Activated CD4-positive, alpha-beta memory T cell treated with anti-CD3 and anti-CD28 coated beads, Interleukin-2, amount 10 ng/mL, durations not matched to agents 7 days and 5 days (primary cell): ENCODE results near the gene PLXND1. TPM values are rescaled to one million over a fixed set of nuclear protein-coding genes. Genes with fewer than 3 reads are reported as not detected.

ENCODE experiments used
- CTCF ChIA-PET: fragments of 350-600 bp; sonication (Branson Sonifier 250); formaldehyde crosslinking; loops from one replicate; lab custom pipeline; 2021; ENCODE audit warnings: antibody characterized with exemption, inconsistent platforms; lab: Charles Lee
- POLR2A ChIA-PET: fragments of 350-600 bp; sonication (Branson Sonifier 250); formaldehyde crosslinking; loops from one replicate; lab custom pipeline; 2021; ENCODE audit warnings: antibody characterized with exemption; lab: Charles Lee
- DNase-seq: peaks from one replicate; pipeline ENCODE4 v3.0.0-alpha.2; 2020
- H3K27ac Mint-ChIP-seq: one replicate; pipeline ENCODE4 v1.8.0; 2021; ENCODE audit warnings: mild to moderate bottlenecking, mixed read lengths
- H3K27me3 Mint-ChIP-seq: one replicate; pipeline ENCODE4 v1.8.0; 2021; ENCODE audit warnings: mixed read lengths
- H3K36me3 Mint-ChIP-seq: one replicate; pipeline ENCODE4 v1.8.0; 2021; ENCODE audit warnings: low read depth, mixed read lengths
- H3K4me1 Mint-ChIP-seq: one replicate; pipeline ENCODE4 v1.8.0; 2021; ENCODE audit warnings: mixed read lengths
- H3K4me3 Mint-ChIP-seq: one replicate; pipeline ENCODE4 v1.8.0; 2021; ENCODE audit warnings: mild to moderate bottlenecking, mixed read lengths
- H3K9me3 Mint-ChIP-seq: one replicate; pipeline ENCODE4 v1.8.0; 2021; ENCODE audit warnings: mixed read lengths
- total RNA-seq, 2 experiments: library from RNA; stranded (reverse); gene quantifications; one replicate each; pipeline ENCODE4 v1.2.3, GENCODE V29; 2021

The PLXND1 gene
- total RNA-seq, 2 experiments from 2014 or later: 13.4 to 18.0 TPM

GRCh38 chr3:129577925-129578786 is 28.3 kb downstream of the PLXND1 start:
- POLR2A ChIA-PET: interaction anchor here (1.1 to 2.8 kb wide), 6 partner anchors 9 to 138 kb away, joined by 3 to 30 read pairs (median 4); partner anchors contain the start of genes IFT122 and MBD4
- DNase-seq: no peak
- peaks cover 38% of the 10 kb centered on the region for H3K4me1 Mint-ChIP-seq
- CTCF ChIA-PET: interaction anchor here (1.2 to 2.1 kb wide), 2 partner anchors 15 to 88 kb away, joined by 3 to 8 read pairs; no protein-coding TSS in a partner anchor
- no peaks in the 10 kb centered on the region for H3K9me3 Mint-ChIP-seq
- peak overlapping the region; percentile 94 for H3K27ac Mint-ChIP-seq
- H3K27me3 Mint-ChIP-seq: no peaks in the 10 kb centered on the region
- H3K4me3 Mint-ChIP-seq: no peak overlapping the region
- no peaks in the 10 kb centered on the region for H3K36me3 Mint-ChIP-seq

DNA sequence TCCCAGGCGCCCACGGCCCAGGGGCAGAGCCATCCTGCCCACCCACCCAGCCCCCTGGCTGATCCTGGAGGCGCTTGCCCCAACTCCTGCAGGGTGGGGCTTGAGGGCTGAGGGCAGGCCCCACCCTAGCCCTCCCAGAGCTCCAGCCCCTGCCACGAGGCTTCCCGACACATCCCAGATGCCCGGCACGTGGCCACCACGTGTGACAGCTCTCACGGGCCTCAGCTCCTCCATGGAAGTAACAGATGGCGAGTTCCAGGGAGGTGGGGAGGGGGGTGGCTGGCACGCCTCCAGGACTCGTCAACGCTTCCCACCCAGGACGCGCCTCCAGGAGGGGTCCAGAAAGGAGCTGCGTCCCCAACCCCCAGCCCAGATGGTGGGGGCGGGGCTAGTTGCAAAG is 29.1 kb downstream of the PLXND1 start:
- peak overlapping the region; percentile 94 for H3K27ac Mint-ChIP-seq
- peaks cover 40% of the 10 kb centered on the region for H3K4me1 Mint-ChIP-seq
- H3K9me3 Mint-ChIP-seq: no peaks in the 10 kb centered on the region
- H3K4me3 Mint-ChIP-seq: no peak overlapping the region
- H3K27me3 Mint-ChIP-seq: no peaks in the 10 kb centered on the region
- DNase-seq: no peak
- ChIA-PET CTCF (interaction anchor here (1.1 to 2.1 kb wide), 5 partner anchors 16 to 261 kb away, joined by 3 to 8 read pairs (median 4); a partner anchor contains a TSS), POLR2A (interaction anchor here (1.1 to 2.8 kb wide), 10 partner anchors 9 to 138 kb away, joined by 3 to 30 read pairs (median 5); partner anchors contain the start of genes IFT122, MBD4 and PLXND1)
- H3K36me3 Mint-ChIP-seq: no peaks in the 10 kb centered on the region

DNA sequence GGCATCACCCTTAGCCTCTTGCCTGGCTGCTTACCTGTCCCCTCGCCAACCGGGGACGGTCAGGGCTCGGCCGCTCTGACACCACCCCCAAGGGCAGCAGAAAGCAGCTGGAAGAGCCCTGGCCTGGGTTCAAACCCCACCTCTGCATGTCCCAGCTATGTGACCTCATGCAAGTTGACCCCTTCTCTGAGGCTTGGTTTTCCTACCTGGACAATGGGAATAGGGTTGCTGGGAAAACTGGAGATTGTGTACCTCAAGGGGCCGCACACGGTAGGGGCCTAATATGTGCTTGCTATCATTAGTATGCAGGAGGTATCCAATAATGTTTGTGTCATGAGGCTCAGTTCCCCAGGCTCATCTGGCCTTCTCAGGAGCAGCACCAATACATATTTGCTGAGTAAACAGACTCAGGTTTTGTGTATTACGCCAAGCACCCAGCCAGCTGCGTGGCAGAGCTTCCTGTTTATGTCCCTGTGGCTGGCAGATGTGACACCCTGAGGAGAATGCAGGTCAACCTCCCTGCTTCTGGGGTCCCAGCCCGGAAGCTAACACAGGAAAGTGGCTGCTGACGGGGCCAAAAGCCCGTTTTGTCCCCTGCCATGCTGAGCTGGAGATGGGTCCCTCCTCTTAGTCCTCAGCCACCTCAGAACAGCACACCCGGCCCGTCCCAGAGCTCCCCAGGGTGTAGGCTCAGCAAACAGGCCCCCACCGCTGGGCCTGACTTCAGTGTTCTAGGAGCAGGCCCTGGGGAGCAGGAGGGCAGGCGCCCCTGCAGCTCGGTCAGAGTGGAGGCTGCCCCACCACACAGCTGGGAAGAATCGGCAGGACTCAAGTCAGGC is 29.7 kb downstream of the PLXND1 start:
- DNase-seq: peak; percentile 83
- Mint-ChIP-seq H3K27me3 (no peaks in the 10 kb centered on the region), H3K36me3 (no peaks in the 10 kb centered on the region), H3K4me1 (peaks cover 40% of the 10 kb centered on the region), H3K27ac (peak overlapping the region; percentile 94), H3K9me3 (no peaks in the 10 kb centered on the region), H3K4me3 (no peak overlapping the region)
- ChIA-PET CTCF (interaction anchor here (1.0 to 2.1 kb wide), 5 partner anchors 9 to 261 kb away, joined by 3 to 8 read pairs (median 4); a partner anchor contains a TSS), POLR2A (interaction anchor here (0.8 to 2.8 kb wide), 15 partner anchors 9 to 137 kb away, joined by 3 to 30 read pairs (median 4); partner anchors contain the start of genes IFT122, MBD4 and PLXND1)

DNA sequence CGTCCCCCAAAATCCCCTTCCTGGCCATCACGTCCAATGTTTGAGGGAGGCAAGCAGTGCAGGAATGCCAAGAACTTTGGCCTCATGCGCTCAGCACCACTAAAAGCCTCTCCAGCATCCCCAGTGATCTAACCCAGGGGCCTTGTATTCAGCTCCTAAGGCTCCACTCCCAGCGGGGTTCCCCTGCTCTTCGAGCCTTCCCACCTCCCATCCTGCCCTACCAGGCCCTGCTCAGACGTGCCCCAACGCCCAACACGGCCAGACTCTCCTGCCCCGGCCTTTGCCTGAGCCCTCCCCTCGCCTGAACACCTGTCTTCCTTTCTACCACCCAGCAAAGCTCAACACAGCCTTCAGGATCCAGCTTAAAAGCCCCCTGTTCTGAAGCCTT is 30.5 kb downstream of the PLXND1 start:
- DNase-seq: no peak
- Mint-ChIP-seq H3K9me3 (no peaks in the 10 kb centered on the region), H3K27me3 (no peaks in the 10 kb centered on the region), H3K27ac (peak overlapping the region; percentile 94), H3K36me3 (no peaks in the 10 kb centered on the region), H3K4me1 (peaks cover 40% of the 10 kb centered on the region), H3K4me3 (no peak overlapping the region)
- POLR2A ChIA-PET: interaction anchor here (1.0 to 2.8 kb wide), 8 partner anchors 8 to 136 kb away, joined by 3 to 30 read pairs (median 6); partner anchors contain the start of genes IFT122, MBD4 and PLXND1
- CTCF ChIA-PET: interaction anchor here (1.0 to 2.1 kb wide), 3 partner anchors 9 to 84 kb away, joined by 3 to 8 read pairs (median 4); no protein-coding TSS in a partner anchor

DNA sequence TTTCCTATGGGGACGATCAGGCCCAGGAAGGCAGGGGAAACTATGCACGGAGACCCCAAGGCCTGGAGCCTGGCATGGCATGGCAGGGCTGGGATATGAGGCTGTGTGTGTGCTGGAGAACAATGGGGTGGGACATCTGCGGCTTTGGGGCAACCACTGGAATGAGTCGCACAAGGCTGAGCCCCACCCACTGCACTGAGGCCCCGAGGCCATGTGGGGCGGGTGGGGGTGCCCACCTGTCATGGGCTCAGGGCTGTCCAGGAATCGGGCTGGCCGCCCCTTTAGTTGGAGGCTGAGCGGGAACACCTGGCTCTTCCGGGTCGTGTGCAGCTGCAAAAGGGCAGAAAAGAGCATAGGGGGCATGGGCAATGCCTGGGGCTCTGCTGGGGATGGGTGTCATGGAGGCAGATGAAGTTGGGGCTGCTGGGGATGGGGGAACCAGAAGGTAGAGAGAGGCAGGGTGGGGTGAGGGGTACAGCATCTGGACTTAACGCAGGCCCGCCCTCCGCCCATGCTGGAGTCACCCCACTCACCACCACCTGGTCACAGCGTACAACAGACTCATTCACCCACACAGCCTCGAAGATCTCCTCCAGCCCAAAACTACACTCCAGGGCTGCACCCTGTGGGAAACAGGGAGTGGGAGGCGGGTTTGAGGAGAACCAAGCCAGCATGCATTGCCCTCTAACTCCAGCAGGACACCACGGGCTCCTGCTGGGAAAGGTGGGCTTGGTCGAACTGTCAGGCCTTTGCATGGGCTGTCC is 31.1 kb downstream of the PLXND1 start:
- H3K27ac Mint-ChIP-seq: no peak overlapping the region
- ChIA-PET CTCF (interaction anchor here (1.0 kb wide), 1 partner anchor 8 kb away, joined by 3 read pairs; no protein-coding TSS in a partner anchor), POLR2A (interaction anchor here (1.3 to 2.8 kb wide), 5 partner anchors 7 to 136 kb away, joined by 4 to 23 read pairs (median 7); partner anchors contain the start of genes IFT122, MBD4 and PLXND1)
- H3K4me1 Mint-ChIP-seq: peaks cover 40% of the 10 kb centered on the region
- H3K4me3 Mint-ChIP-seq: no peak overlapping the region
- DNase-seq: no peak
- H3K27me3 Mint-ChIP-seq: no peaks in the 10 kb centered on the region
- H3K9me3 Mint-ChIP-seq: no peaks in the 10 kb centered on the region
- H3K36me3 Mint-ChIP-seq: no peaks in the 10 kb centered on the region

- no peak overlapping the region for H3K27ac Mint-ChIP-seq
- peaks cover 2% of the 10 kb centered on the region for H3K27me3 Mint-ChIP-seq
- H3K4me3 Mint-ChIP-seq: no peak overlapping the region
- no peaks in the 10 kb centered on the region for H3K9me3 Mint-ChIP-seq
- CTCF ChIA-PET: no interaction called here
- POLR2A ChIA-PET: no interaction called here
- H3K4me1 Mint-ChIP-seq: peaks cover 40% of the 10 kb centered on the region
- DNase-seq: no peak
- no peaks in the 10 kb centered on the region for H3K36me3 Mint-ChIP-seq
These were observed 32.3 kb downstream of the PLXND1 start for GRCh38 chr3:129574206-129574605.

GRCh38 chr3:129573493-129573892 is 33.0 kb downstream of the PLXND1 start:
- DNase-seq: no peak
- POLR2A ChIA-PET: no interaction called here
- CTCF ChIA-PET: no interaction called here
- Mint-ChIP-seq H3K4me3 (no peak overlapping the region), H3K36me3 (no peaks in the 10 kb centered on the region), H3K27me3 (peaks cover 2% of the 10 kb centered on the region), H3K4me1 (peaks cover 37% of the 10 kb centered on the region), H3K9me3 (no peaks in the 10 kb centered on the region), H3K27ac (no peak overlapping the region)

DNA sequence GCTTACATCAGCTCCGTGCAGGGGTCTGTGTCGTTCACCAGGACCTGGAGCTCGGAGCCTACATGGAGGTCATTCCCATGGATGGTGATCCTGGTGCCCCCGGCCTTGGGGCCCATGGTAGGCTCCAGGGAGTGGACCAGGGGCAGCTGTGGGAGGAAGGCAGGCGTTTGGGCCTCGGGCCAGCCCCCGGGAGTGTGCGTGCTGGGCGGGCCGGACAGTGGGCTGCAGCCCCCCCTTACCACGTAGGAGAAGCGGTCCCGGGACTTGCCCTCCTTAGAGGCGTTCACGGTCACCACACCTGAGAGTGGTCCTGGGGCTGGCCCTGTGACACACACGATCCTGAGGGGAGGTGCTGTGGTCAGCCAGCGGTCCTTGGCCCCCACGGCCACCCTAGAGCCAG is 33.9 kb downstream of the PLXND1 start:
- Mint-ChIP-seq H3K36me3 (no peaks in the 10 kb centered on the region), H3K27ac (no peak overlapping the region), H3K4me1 (peaks cover 30% of the 10 kb centered on the region), H3K27me3 (peaks cover 2% of the 10 kb centered on the region), H3K9me3 (no peaks in the 10 kb centered on the region), H3K4me3 (no peak overlapping the region)
- DNase-seq: no peak
- ChIA-PET POLR2A (no interaction called here), CTCF (no interaction called here)

DNA sequence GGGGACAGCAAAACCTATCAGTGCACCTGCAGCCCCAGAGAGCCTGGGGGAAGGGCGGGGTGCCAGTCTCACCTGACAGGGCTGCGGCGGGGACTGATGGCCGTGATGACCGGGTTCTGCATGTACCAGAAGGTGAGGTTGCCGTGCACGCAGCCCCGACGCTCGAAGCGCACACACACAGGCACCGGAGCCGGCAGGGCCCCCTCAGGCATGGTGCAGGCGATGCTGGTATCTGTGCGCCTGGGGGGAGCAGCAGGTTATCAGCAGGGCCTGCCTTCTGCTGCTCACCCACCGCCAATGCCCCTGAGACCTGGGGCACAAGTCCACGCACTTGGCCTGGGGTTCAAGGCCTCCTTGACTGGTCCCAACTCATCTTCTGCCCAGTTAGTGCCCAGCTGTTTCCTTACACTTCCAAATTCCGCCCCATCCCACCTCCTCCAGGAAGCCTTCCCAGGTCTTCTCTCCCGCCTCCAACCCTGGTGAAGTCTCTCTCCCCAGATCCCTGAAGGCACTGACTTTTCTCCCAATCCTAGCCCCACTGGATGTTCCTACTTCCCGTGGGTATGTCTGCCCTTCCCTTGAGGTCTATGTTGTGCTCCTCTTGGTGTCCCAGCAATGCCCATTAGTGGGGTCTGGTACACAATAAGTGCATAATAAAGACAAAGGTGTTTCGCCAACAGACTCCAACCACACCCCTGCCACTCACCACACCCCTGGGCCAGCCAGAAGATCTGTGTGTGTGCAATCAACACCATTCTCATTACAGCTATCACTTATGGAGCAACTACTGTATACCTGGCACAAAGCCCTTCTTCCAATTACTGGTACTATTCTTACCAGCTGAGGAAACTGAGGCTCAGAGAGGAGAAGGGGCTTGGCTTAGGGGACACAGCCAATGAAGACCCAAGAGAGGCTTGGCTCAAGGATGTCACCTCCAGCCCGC is 34.6 kb downstream of the PLXND1 start:
- CTCF ChIA-PET: no interaction called here
- Mint-ChIP-seq H3K36me3 (no peaks in the 10 kb centered on the region), H3K4me3 (no peak overlapping the region), H3K4me1 (peaks cover 27% of the 10 kb centered on the region), H3K27ac (no peak overlapping the region), H3K9me3 (no peaks in the 10 kb centered on the region), H3K27me3 (peaks cover 2% of the 10 kb centered on the region)
- DNase-seq: no peak
- POLR2A ChIA-PET: no interaction called here

DNA sequence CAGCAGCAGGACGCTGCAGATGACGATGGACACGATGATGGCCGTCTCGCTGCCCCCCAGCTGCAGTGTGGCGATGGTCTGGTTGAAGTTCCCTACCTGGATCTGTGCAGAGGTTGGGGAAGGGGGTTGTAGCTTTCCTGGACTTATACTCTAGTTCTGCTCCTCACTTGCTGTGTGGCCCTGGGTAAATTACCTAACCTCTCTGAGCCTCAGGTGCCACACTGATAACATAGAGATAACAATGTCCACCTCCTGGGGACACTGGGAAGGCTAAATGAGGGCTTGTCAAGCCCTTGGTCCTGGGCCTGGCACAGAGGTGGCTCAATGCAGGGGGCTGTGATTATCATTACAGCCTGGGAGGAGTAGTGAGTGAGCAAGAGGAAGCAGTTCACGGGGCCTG is 36.6 kb downstream of the PLXND1 start:
- Mint-ChIP-seq H3K27me3 (peaks cover 2% of the 10 kb centered on the region), H3K27ac (no peak overlapping the region), H3K9me3 (no peaks in the 10 kb centered on the region), H3K36me3 (no peaks in the 10 kb centered on the region), H3K4me3 (no peak overlapping the region), H3K4me1 (peaks cover 6% of the 10 kb centered on the region)
- POLR2A ChIA-PET: no interaction called here
- no peak for DNase-seq
- CTCF ChIA-PET: interaction anchor here (0.5 kb wide), 1 partner anchor 506 kb away, joined by 3 read pairs; no protein-coding TSS in a partner anchor

DNA sequence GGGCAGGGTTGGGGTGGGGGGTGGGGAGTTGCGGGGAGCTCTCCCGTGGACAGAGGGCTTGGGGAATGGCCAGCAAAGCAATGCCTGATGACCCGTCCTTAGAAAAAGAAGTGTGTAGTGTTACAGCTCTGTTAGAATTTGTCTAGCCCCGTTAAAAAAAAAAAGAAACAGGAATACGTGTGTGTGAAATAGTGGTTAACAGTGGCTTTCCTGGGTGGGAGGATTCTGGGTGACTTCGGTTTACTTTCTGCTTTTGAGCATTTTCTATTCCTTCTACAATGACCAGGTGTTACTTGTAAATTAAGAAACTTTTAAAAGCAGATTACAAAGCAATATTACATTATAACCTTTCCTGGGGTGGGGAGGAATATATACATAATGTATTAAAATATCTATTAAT is 38.5 kb downstream of the PLXND1 start:
- POLR2A ChIA-PET: interaction anchor here (1.2 to 1.5 kb wide), 3 partner anchors 9 to 59 kb away, joined by 3 to 6 read pairs (median 3); no protein-coding TSS in a partner anchor
- peaks cover 2% of the 10 kb centered on the region for H3K27me3 Mint-ChIP-seq
- no peak overlapping the region for H3K4me3 Mint-ChIP-seq
- CTCF ChIA-PET: interaction anchor here (1.4 kb wide), 1 partner anchor 8 kb away, joined by 3 read pairs; no protein-coding TSS in a partner anchor
- H3K36me3 Mint-ChIP-seq: no peaks in the 10 kb centered on the region
- H3K27ac Mint-ChIP-seq: no peak overlapping the region
- H3K4me1 Mint-ChIP-seq: peaks cover 2% of the 10 kb centered on the region
- H3K9me3 Mint-ChIP-seq: no peaks in the 10 kb centered on the region
- no peak for DNase-seq
